Tibial nerve (tissue), 4 donors: Measurements from ENCODE around the gene TXNIP. TPM values are rescaled to one million over a fixed set of nuclear protein-coding genes. Genes with fewer than 3 reads are reported as not detected.

ENCODE experiments used
- DNase-seq, 2 donors: peaks; one replicate each; pipeline ENCODE4 v3.0.0-alpha.2; 2019; ENCODE audit warnings: low spot score in 2 of 2
- H3K27ac ChIP-seq, 4 donors: fragments of 200-600 bp; sonication (generic) in 3 of 4; one replicate each; pipeline ENCODE4 v1.5.1; 2017 to 2019; ENCODE audit warnings: mild to moderate bottlenecking in 1 of 4
- H3K27me3 ChIP-seq, 2 donors: fragments of 200-600 bp; sonication (generic) in 1 of 2; one replicate each; pipeline versions ENCODE4 v1.5.1 to v1.6.0; 2017 to 2019
- H3K36me3 ChIP-seq, 3 donors: fragments of 200-600 bp; sonication (generic); one replicate each; pipeline ENCODE4 v1.5.1; 2018 to 2019
- H3K4me1 ChIP-seq, 4 donors: fragments of 200-600 bp; sonication (generic) in 3 of 4; one replicate each; pipeline ENCODE4 v1.5.1; 2017 to 2019
- H3K4me3 ChIP-seq, 4 donors: fragments of 200-600 bp; sonication (generic) in 3 of 4; one replicate each; pipeline ENCODE4 v1.5.1; 2017 to 2019; ENCODE audit warnings: mild to moderate bottlenecking in 1 of 4, moderate library complexity in 1 of 4
- H3K9me3 ChIP-seq, 4 donors: fragments of 200-600 bp; sonication (generic) in 3 of 4; one replicate each; pipeline ENCODE4 v1.5.1; 2017 to 2019
- EP300 ChIP-seq, 2 donors: sonication (generic); formaldehyde crosslinking; IDR thresholded peaks; one replicate each; pipeline ENCODE4 v1.6.1; 2017; ENCODE audit warnings: antibody characterized with exemption in 2 of 2, mild to moderate bottlenecking in 1 of 2
- POLR2A ChIP-seq, 2 donors: fragments of 450-650 bp; IDR thresholded peaks; one replicate each; pipeline ENCODE4 v1.6.1; 2017; ENCODE audit warnings: antibody characterized with exemption in 2 of 2, mild to moderate bottlenecking in 2 of 2, moderate library complexity in 2 of 2
- WGBS, 2 donors: methylation state at CpG; one replicate each; pipeline ENCODE4 v1.1.5; 2018; 5-methylcytosine and 5-hydroxymethylcytosine counted together
- total RNA-seq, 4 donors: library from RNA; depleted of rRNA; stranded (reverse); fragments of >200 nt; gene quantifications; one replicate each; pipeline ENCODE4 v1.1.0, GENCODE V29; 2016
- TF ChIP-seq, protein P1 (sequence below), 5 experiments: fragments of 200-600 bp in 3 of 5; fragments of 450-650 bp in 2 of 5; sonication (generic) in 3 of 5; IDR thresholded peaks; one replicate each; pipeline ENCODE4 v1.5.1; 2016 to 2019; ENCODE audit warnings: antibody characterized with exemption in 5 of 5, mild to moderate bottlenecking in 3 of 5, moderate library complexity in 2 of 5

Gene TXNIP
- total RNA-seq, 4 donors from 2014 or later, result 1,863 to 2,525 (median 2,185) TPM

DNA sequence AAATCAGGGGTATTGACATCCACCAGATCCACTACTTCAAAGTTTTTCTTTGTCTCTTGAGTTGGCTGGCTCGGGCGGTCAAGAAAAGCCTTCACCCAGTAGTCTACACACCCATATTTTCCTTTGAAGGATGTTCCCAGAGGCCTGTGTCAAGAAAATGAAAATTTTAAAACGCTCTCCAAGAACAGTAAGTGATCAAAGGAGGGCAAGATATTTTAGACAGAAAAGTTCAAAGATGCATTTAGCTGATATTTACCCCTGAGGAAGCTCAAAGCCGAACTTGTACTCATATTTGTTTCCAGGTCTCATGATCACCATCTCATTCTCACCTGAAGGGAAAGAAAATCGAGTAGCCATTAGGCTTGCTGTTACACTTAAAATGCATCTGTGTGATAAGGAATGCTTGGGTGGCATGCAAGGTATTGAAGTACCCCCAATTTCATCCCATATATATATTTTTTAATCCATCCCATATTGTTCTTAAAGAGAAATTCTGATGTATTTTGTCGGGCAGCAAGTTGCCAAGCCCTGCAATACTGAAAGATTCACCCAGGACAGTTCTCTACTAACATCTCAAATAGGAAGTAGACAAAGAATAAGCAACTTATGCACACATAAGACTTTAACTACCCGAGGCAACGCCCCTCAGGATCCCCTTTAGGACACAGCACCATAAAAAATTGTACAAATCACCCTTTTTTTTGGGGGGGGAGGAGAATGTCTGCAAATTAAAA, 1.1 kb downstream of the TXNIP start:
- no peak for DNase-seq
- H3K4me3 ChIP-seq, result peak overlapping the region; percentile 67 to 97 (median 78)
- H3K4me1 ChIP-seq, result peaks cover 0 to 46% (median 21%) of the 10 kb centered on the region in 4 donors

DNA sequence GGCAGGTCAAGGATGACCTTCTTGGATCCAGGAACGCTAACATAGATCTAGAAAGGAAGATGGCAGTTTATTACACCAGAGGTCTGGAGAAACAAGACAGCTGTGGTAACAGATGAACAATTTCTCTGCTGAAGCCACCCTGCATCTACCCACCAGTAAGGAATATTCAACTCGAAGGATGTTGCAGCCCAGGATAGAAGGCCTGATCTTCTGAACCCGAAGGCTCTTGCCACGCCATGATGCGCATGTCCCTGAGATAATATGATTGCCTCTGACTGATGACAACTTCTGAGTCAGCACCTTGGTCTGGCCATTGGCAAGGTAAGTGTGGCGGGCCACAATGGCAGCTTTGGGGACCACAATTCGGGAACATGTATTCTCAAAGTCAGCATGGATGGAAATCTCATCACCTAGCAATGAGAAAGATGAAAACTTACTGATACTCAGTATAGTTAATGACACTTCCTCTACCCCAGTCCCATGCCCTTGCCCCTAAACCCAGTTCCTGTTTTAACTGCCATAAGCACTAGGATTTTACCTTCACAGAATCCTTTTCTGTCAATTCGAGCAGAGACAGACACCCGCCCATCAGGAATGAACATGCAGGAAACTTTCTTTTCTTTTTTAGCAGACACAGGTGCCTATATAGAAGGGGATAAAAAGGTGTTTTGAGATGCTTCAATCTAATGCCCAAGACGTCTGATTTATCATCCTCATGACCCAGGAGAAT, 1.8 kb downstream of the TXNIP start:
- Histone ChIP-seq H3K4me1 (peaks cover 0 to 44% (median 17%) of the 10 kb centered on the region in 4 donors), H3K27ac (peak overlapping the region; percentile 94 to 99 (median 97)), H3K9me3 (no peaks in the 10 kb centered on the region), H3K4me3 (peak overlapping the region; percentile 67 to 97 (median 78)), H3K27me3 (no peaks in the 10 kb centered on the region), H3K36me3 (peaks cover 22 to 37% (median 32%) of the 10 kb centered on the region in 3 donors)
- TF ChIP-seq EP300 (IDR thresholded peaks at IDR 0.05), result peak in 1 of 2 donors; percentile 82
- TF ChIP-seq, protein P1, sequence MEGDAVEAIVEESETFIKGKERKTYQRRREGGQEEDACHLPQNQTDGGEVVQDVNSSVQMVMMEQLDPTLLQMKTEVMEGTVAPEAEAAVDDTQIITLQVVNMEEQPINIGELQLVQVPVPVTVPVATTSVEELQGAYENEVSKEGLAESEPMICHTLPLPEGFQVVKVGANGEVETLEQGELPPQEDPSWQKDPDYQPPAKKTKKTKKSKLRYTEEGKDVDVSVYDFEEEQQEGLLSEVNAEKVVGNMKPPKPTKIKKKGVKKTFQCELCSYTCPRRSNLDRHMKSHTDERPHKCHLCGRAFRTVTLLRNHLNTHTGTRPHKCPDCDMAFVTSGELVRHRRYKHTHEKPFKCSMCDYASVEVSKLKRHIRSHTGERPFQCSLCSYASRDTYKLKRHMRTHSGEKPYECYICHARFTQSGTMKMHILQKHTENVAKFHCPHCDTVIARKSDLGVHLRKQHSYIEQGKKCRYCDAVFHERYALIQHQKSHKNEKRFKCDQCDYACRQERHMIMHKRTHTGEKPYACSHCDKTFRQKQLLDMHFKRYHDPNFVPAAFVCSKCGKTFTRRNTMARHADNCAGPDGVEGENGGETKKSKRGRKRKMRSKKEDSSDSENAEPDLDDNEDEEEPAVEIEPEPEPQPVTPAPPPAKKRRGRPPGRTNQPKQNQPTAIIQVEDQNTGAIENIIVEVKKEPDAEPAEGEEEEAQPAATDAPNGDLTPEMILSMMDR (IDR thresholded peaks at IDR 0.05), result no peak
- peak in 1 of 2 donors; percentile 5 for TF ChIP-seq POLR2A (IDR thresholded peaks at IDR 0.05)
- DNase-seq, result no peak
- 10 to 13% methylated on average over 10 of the region's 10 CpGs for WGBS, 2 donors

More for the DNA sequence above, 1.1 kb downstream of the TXNIP start:
- Histone ChIP-seq H3K27ac (peak overlapping the region; percentile 94 to 99 (median 97)), H3K36me3 (peaks cover 22 to 37% (median 32%) of the 10 kb centered on the region in 3 donors), H3K27me3 (no peaks in the 10 kb centered on the region), H3K9me3 (no peaks in the 10 kb centered on the region)
- TF ChIP-seq, protein P1 (IDR thresholded peaks at IDR 0.05), result no peak
- TF ChIP-seq EP300 (IDR thresholded peaks at IDR 0.05), result peak in 1 of 2 donors; percentile 1
- 1% methylated on average over 8 of the region's 8 CpGs for WGBS, 2 donors

DNA sequence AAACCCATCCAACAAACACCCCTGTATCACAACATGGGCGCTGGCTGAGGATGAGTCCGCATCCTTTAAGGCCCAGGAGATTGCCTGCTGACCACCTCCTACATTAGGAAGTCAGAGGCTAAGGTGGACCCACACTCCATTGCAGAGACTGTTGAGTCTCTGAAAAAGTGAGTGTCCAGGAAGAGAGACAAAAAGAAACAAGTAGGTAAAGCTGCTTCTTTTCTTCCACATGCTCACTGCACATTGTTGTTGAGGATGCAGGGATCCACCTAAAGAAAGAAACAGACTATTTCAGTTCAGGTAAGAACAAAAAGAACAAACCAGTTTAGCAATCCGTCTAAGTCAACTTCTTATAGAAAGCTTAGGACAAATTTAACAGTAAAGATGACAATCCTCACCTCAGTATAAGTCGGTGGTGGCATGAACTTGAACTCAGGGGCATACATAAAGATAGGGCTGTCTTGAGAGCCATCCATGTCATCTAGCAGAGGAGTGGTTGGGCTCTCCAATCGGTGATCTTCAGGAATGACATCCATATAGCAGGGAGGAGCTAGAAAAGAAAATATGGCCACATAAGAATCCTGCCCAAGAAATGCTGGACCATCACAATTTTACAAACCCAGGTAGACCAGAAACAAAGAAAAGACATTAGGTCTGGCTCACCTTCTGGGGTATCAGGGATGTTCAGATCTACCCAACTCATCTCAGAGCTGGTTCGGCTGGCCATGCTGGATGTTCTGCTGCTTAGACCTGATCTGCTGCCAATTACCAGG, 2.6 kb downstream of the TXNIP start:
- no peak for DNase-seq
- H3K36me3 ChIP-seq, result peaks cover 22 to 37% (median 32%) of the 10 kb centered on the region in 3 donors
- H3K4me1 ChIP-seq, result peaks cover 0 to 36% (median 13%) of the 10 kb centered on the region in 4 donors
- TF ChIP-seq, protein P1 (IDR thresholded peaks at IDR 0.05), result no peak
- TF ChIP-seq EP300 (IDR thresholded peaks at IDR 0.05), result peak in 1 of 2 donors; percentile 3
- TF ChIP-seq POLR2A (IDR thresholded peaks at IDR 0.05), result peak in 1 of 2 donors; percentile 8
- no peaks in the 10 kb centered on the region for H3K9me3 ChIP-seq
- H3K27me3 ChIP-seq, result no peaks in the 10 kb centered on the region
- H3K4me3 ChIP-seq, result peak overlapping the region; percentile 67 to 97 (median 78)
- 19% methylated on average over 6 of the region's 6 CpGs for WGBS, 2 donors
- peak overlapping the region; percentile 94 to 99 (median 97) for H3K27ac ChIP-seq

DNA sequence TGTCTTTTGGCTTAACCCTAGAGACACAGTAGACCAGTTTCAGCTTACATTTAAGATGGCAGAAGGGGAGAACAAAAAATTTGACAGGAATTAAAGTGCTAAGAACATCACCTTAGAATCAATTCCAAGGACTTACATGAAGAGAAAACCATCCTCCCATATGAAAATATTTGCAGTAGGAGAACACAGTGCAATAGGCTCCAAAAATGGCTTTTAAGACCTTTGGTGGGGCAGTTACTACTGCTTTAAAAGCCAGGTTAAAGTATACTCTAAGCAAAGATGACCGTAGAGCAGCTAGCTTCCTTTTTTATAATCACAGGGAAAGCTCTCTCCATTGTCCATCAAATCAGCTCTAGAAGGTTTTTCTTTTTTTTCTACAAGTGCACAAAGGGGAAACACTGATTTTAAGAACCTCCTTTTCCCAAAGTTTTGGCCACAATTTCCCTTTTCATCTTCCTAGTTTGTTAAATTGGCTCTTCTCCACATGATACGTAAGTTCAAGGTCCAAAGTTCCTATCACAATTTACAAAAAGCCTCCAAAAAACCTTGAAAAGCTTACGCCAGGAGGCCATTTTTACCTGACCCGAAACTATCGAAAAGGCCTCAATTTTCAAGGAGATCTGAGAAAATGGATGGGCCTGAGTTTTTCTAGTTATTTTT, 3.3 kb downstream of the TXNIP start:
- 40 to 44% methylated on average over 5 of the region's 5 CpGs for WGBS, 2 donors
- peak overlapping the region; percentile 94 to 99 (median 97) for H3K27ac ChIP-seq

More for the DNA sequence above, 3.3 kb downstream of the TXNIP start:
- H3K4me3 ChIP-seq, result peak overlapping the region; percentile 67 to 97 (median 78)
- H3K36me3 ChIP-seq, result peaks cover 22 to 37% (median 32%) of the 10 kb centered on the region in 3 donors
- no peaks in the 10 kb centered on the region for H3K27me3 ChIP-seq
- TF ChIP-seq, protein P1 (IDR thresholded peaks at IDR 0.05), result no peak
- TF ChIP-seq EP300 (IDR thresholded peaks at IDR 0.05) (peak in 1 of 2 donors; percentile 5), POLR2A (IDR thresholded peaks at IDR 0.05) (no peak)
- no peaks in the 10 kb centered on the region for H3K9me3 ChIP-seq
- no peak for DNase-seq
- H3K4me1 ChIP-seq, result peaks cover 0 to 29% (median 7%) of the 10 kb centered on the region in 4 donors
